Cortex of kidney (tissue), 1 donor: Measurements from ENCODE around the gene MAPK12.

Experiments used
- DNase-seq: peaks from one replicate; lab custom pipeline; 2025; lab: John Stamatoyannopoulos, UW

MAPK12 gene

GRCh38 chr22:50252082-50253045 is 9.1 kb downstream of the MAPK12 start:
- no peak for DNase-seq

- DNase-seq: no peak
Measured at GRCh38 chr22:50251477-50252081, 9.9 kb downstream of the MAPK12 start.

GRCh38 chr22:50250555-50251476 is 10.7 kb downstream of the MAPK12 start, which contains the start of gene HDAC10:
TSS of gene HDAC10 (minus strand) at chr22:50251265. CDS start at chr22:50251032, 233 bp downstream.
- no peak for DNase-seq

GRCh38 chr22:50250249-50250554 is 11.3 kb downstream of the MAPK12 start:
- DNase-seq: no peak

- DNase-seq: no peak
Measured at GRCh38 chr22:50249341-50250248, 11.9 kb downstream of the MAPK12 start.

- DNase-seq: no peak
Measured at GRCh38 chr22:50248196-50249081, 13.0 kb downstream of the MAPK12 start.

- no peak for DNase-seq
Measured at GRCh38 chr22:50247748-50248147, 13.7 kb downstream of the MAPK12 start.

GRCh38 chr22:50246242-50247175 is 15.0 kb downstream of the MAPK12 start:
- no peak for DNase-seq

GRCh38 chr22:50245214-50246072 is 16.0 kb downstream of the MAPK12 start:
- no peak for DNase-seq

- no peak for DNase-seq
Measured at GRCh38 chr22:50244420-50245213, 16.9 kb downstream of the MAPK12 start, which contains the start of gene TUBGCP6. TSS of gene TUBGCP6 (minus strand) at chr22:50245023. CDS start at chr22:50244459, 564 bp downstream.

GRCh38 chr22:50243685-50244419 is 17.6 kb downstream of the MAPK12 start:
- DNase-seq: no peak

GRCh38 chr22:50242406-50242949 is 19.0 kb downstream of the MAPK12 start:
- DNase-seq: no peak

GRCh38 chr22:50238755-50239154 is 22.7 kb downstream of the MAPK12 start:
- no peak for DNase-seq

- DNase-seq: no peak
Measured at GRCh38 chr22:50236731-50237409, 24.6 kb downstream of the MAPK12 start.

- DNase-seq: no peak
Measured at GRCh38 chr22:50233223-50233622, 28.3 kb downstream of the MAPK12 start.
